Measurements from ENCODE around the gene RXRA. TPM values are rescaled to one million over a fixed set of nuclear protein-coding genes. Genes with fewer than 3 reads are reported as not detected.

Gene RXRA
- total and polyA plus RNA-seq, 4 donors, result 41.5 to 116 (median 74.1) TPM

GRCh38 chr9:134365115-134365596 lies 38.9 kb downstream of the RXRA start:
- H3K9ac ChIP-seq (ENCODE audit: low read depth in 1 of 2, low read length in 2 of 2), result no peak overlapping the region

GRCh38 chr9:134365791-134366222 lies 39.6 kb downstream of the RXRA start:
- 11% methylated on average over 14 of the region's 14 CpGs for WGBS
- no peak overlapping the region for H3K9ac ChIP-seq (ENCODE audit: low read depth in 1 of 2, low read length in 2 of 2)
- TF ChIP-seq GABPA (IDR thresholded peaks at IDR 0.05 in 1 of 2, conservative IDR thresholded peaks at IDR 0.05 in 1 of 2) (no peak), FOXA1 (IDR thresholded peaks at IDR 0.05) (peak; percentile 23), MAX (IDR thresholded peaks at IDR 0.05) (peak; percentile 13), SP1 (IDR thresholded peaks at IDR 0.05) (no peak)
- peak overlapping the region; percentile 79 to 92 for H3K27ac ChIP-seq (ENCODE audit: low read depth in 1 of 2, low read length in 2 of 2)
- H3K4me1 ChIP-seq (ENCODE audit: control insufficient read depth in 4 of 4, insufficient read depth in 4 of 4, low read length in 3 of 4), result peaks cover 71 to 99% (median 89%) of the 10 kb centered on the region in 4 donors
- H3K27me3 ChIP-seq (ENCODE audit: control insufficient read depth in 4 of 4, insufficient read depth in 4 of 4, low read length in 3 of 4), result no peaks in the 10 kb centered on the region
- H3K9me3 ChIP-seq (ENCODE audit: control insufficient read depth in 4 of 4, low read length in 3 of 4), result no peaks in the 10 kb centered on the region
- no peaks in the 10 kb centered on the region for H3K36me3 ChIP-seq (ENCODE audit: control insufficient read depth in 4 of 4, insufficient read depth in 3 of 4, low read depth in 1 of 4, low read length in 3 of 4)
- no peak for DNase-seq (ENCODE audit: low spot score)
- no peak overlapping the region for H3K4me3 ChIP-seq (ENCODE audit: low read depth in 1 of 3, low read length in 3 of 3)

More at GRCh38 chr9:134365115-134365596, 38.9 kb downstream of the RXRA start:
- H3K4me1 ChIP-seq (ENCODE audit: control insufficient read depth in 4 of 4, insufficient read depth in 4 of 4, low read length in 3 of 4), result peaks cover 70 to 99% (median 87%) of the 10 kb centered on the region in 4 donors
- H3K9me3 ChIP-seq (ENCODE audit: control insufficient read depth in 4 of 4, low read length in 3 of 4), result no peaks in the 10 kb centered on the region
- no peaks in the 10 kb centered on the region for H3K36me3 ChIP-seq (ENCODE audit: control insufficient read depth in 4 of 4, insufficient read depth in 3 of 4, low read depth in 1 of 4, low read length in 3 of 4)
- TF ChIP-seq RAD21 (IDR thresholded peaks at IDR 0.05) (no peak), TAF1 (conservative IDR thresholded peaks at IDR 0.05) (no peak), NR2F2 (IDR thresholded peaks at IDR 0.05) (peak; percentile 2)
- H3K27ac ChIP-seq (ENCODE audit: low read depth in 1 of 2, low read length in 2 of 2), result peak overlapping the region; percentile 79 to 92
- no peak for DNase-seq (ENCODE audit: low spot score)
- 61% methylated on average over 21 of the region's 21 CpGs for WGBS
- no peaks in the 10 kb centered on the region for H3K27me3 ChIP-seq (ENCODE audit: control insufficient read depth in 4 of 4, insufficient read depth in 4 of 4, low read length in 3 of 4)
- no peak overlapping the region for H3K4me3 ChIP-seq (ENCODE audit: low read depth in 1 of 3, low read length in 3 of 3)

GRCh38 chr9:134366223-134367031 lies 40.2 kb downstream of the RXRA start:
- Histone ChIP-seq H3K9me3 (ENCODE audit: control insufficient read depth in 4 of 4, low read length in 3 of 4) (no peaks in the 10 kb centered on the region), H3K36me3 (ENCODE audit: control insufficient read depth in 4 of 4, insufficient read depth in 3 of 4, low read depth in 1 of 4, low read length in 3 of 4) (no peaks in the 10 kb centered on the region), H3K9ac (ENCODE audit: low read depth in 1 of 2, low read length in 2 of 2) (peak overlapping the region in 1 of 2 donors; percentile 28), H3K27me3 (ENCODE audit: control insufficient read depth in 4 of 4, insufficient read depth in 4 of 4, low read length in 3 of 4) (no peaks in the 10 kb centered on the region), H3K27ac (ENCODE audit: low read depth in 1 of 2, low read length in 2 of 2) (peak overlapping the region; percentile 79 to 92), H3K4me3 (ENCODE audit: low read depth in 1 of 3, low read length in 3 of 3) (no peak overlapping the region), H3K4me1 (ENCODE audit: control insufficient read depth in 4 of 4, insufficient read depth in 4 of 4, low read length in 3 of 4) (peaks cover 72 to 99% (median 88%) of the 10 kb centered on the region in 4 donors)
- peak; percentile 60 for DNase-seq (ENCODE audit: low spot score)
- WGBS, result 18% methylated on average over 25 of the region's 25 CpGs
- TF ChIP-seq SP1 (IDR thresholded peaks at IDR 0.05), result peak; percentile 39
- TF ChIP-seq ZBTB33 (IDR thresholded peaks at IDR 0.05), result no peak
- peak; percentile 40 to 44 for TF ChIP-seq HNF4A (conservative IDR thresholded peaks at IDR 0.05)
- peak; percentile 39 for TF ChIP-seq REST (IDR thresholded peaks at IDR 0.05)
- TF ChIP-seq TAF1 (conservative IDR thresholded peaks at IDR 0.05), result no peak
- TF ChIP-seq RAD21 (IDR thresholded peaks at IDR 0.05), result peak; percentile 19 to 44
- TF ChIP-seq RXRA (IDR thresholded peaks at IDR 0.05), result peak in 1 of 2 donors; percentile 54
